ENCODE results near the gene RNASE1. TPM values are rescaled to one million over a fixed set of nuclear protein-coding genes. Genes with fewer than 3 reads are reported as not detected.

The RNASE1 gene
- total and polyA plus RNA-seq, 9 of the 15 experiments (the other 6 are each of a cell fraction or from before 2014, with no cell fraction given) = 6.4 to 33.3 (median 13.9) TPM

DNA sequence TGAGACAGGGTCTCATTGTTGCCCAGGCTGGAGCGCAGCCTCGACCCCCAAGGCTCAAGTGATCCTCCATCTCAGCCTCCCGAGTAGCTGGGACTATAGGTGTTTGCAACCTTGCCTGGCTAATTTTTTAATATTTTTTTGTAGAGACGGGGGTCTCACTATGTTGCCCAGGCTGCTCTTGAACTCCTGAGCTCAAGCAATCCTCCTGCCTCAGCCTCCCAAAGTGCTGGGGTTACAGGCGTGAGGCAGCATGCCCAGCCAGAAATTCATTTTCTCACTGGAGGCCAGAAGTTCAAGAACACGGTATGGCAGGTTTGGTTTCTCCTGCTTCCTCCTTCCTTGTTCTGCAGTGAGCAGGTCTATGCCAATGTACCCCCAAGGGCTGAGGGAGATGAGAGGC, 3.7 kb downstream of the RNASE1 start (continued):
- TF ChIP-seq KDM1A (IDR thresholded peaks at IDR 0.05) = 0 out of 4 replicates have a peak, but pooled peaks of 1 of the 2 experiments have one; percentile 23
- 0 out of 2 replicates have a peak, but pooled peaks have one; percentile 33 for TF ChIP-seq ZNF583 (CRISPR knock-in tag; IDR thresholded peaks at IDR 0.05)
- TF ChIP-seq ZNF354B (CRISPR knock-in tag; IDR thresholded peaks at IDR 0.05) = no peak
- no peak for TF ChIP-seq TBL1XR1 (IDR thresholded peaks at IDR 0.05; ENCODE audit: low read length in 2 of 2)
- TF ChIP-seq, protein P1, sequence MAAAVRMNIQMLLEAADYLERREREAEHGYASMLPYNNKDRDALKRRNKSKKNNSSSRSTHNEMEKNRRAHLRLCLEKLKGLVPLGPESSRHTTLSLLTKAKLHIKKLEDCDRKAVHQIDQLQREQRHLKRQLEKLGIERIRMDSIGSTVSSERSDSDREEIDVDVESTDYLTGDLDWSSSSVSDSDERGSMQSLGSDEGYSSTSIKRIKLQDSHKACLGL (CRISPR knock-in tag; IDR thresholded peaks at IDR 0.05; ENCODE audit: borderline replicate concordance, poor library complexity, severe bottlenecking) = no peak
- no peak for TF ChIP-seq XRCC3 (IDR thresholded peaks at IDR 0.05)
- TF ChIP-seq HDGF (IDR thresholded peaks at IDR 0.05) = no peak

DNA sequence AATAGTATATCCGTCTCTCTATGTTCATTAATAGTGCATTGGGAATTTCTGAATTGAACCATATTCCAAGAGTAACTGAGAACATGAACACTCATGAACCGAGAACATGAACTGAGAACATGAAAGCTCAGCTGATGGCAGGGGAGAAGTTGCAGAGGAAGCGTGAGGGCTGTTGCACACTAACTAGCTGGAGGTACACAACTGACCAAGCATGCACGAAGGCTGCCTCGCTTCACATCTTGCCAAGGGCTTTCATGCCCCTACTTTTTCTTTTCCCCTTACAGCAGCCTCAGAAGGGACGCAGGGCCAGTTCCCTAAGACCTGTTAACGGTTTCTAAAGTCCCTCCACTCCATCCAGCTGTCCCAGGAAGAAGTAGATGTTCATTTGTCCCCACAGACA, 4.3 kb downstream of the RNASE1 start:
- Histone ChIP-seq H3K36me3 (ENCODE audit: control insufficient read depth, insufficient read depth, low read length) (no peaks in the 10 kb centered on the region; the same call in 2 of the 3 replicates), H3K27ac (ENCODE audit: extremely low read depth, low read depth, low read length) (peak overlapping the region; percentile 88), H3K4me2 (ENCODE audit: insufficient read depth, low read length) (peak overlapping the region; percentile 53), H3K4me1 (replicated peaks in 1 of 2; ENCODE audit: control insufficient read depth in 2 of 2, insufficient read depth in 2 of 2, low read length in 2 of 2) (peaks cover 27 to 52% of the 10 kb centered on the region in 2 experiments), H3K9ac (ENCODE audit: insufficient read depth in 1 of 2, low read depth in 2 of 2, low read length in 2 of 2) (peak overlapping the region; percentile 55 to 70; a peak in 3 of 4 replicates), H3K9me1 (ENCODE audit: control insufficient read depth, insufficient read depth, low read length) (no peaks in the 10 kb centered on the region), H3K27me3 (ENCODE audit: control insufficient read depth in 2 of 2, insufficient read depth in 2 of 2, low read length in 2 of 2) (no peaks in the 10 kb centered on the region), H3K9me3 (replicated peaks; ENCODE audit: control insufficient read depth, insufficient read depth, low read depth, low read length) (no peaks in the 10 kb centered on the region), H3K4me3 (no peak overlapping the region), H2AFZ (ENCODE audit: low read depth, low read length) (peak overlapping the region; percentile 83), H4K20me1 (replicated peaks; ENCODE audit: control insufficient read depth, insufficient read depth, low read length) (no peaks in the 10 kb centered on the region), H3K79me2 (ENCODE audit: control insufficient read depth, insufficient read depth, low read length) (peaks cover 19% of the 10 kb centered on the region)
- no peak for TF ChIP-seq KDM2B (CRISPR knock-in tag; IDR thresholded peaks at IDR 0.05)
- TF ChIP-seq NFRKB (IDR thresholded peaks at IDR 0.05; ENCODE audit: low read depth) = 0 out of 2 replicates have a peak, but pooled peaks have one; percentile 17
- no peak for TF ChIP-seq NR2C1 (IDR thresholded peaks at IDR 0.05)
- TF ChIP-seq NR2C1 (tag; IDR thresholded peaks at IDR 0.05) = no peak
- TF ChIP-seq WHSC1 (IDR thresholded peaks at IDR 0.05; ENCODE audit: low read length) = peak; percentile 67
- no peak for TF ChIP-seq RBM39 (optimal IDR thresholded peaks at IDR 0.05; ENCODE audit: low read depth, low read length)
- TF ChIP-seq, protein P2, sequence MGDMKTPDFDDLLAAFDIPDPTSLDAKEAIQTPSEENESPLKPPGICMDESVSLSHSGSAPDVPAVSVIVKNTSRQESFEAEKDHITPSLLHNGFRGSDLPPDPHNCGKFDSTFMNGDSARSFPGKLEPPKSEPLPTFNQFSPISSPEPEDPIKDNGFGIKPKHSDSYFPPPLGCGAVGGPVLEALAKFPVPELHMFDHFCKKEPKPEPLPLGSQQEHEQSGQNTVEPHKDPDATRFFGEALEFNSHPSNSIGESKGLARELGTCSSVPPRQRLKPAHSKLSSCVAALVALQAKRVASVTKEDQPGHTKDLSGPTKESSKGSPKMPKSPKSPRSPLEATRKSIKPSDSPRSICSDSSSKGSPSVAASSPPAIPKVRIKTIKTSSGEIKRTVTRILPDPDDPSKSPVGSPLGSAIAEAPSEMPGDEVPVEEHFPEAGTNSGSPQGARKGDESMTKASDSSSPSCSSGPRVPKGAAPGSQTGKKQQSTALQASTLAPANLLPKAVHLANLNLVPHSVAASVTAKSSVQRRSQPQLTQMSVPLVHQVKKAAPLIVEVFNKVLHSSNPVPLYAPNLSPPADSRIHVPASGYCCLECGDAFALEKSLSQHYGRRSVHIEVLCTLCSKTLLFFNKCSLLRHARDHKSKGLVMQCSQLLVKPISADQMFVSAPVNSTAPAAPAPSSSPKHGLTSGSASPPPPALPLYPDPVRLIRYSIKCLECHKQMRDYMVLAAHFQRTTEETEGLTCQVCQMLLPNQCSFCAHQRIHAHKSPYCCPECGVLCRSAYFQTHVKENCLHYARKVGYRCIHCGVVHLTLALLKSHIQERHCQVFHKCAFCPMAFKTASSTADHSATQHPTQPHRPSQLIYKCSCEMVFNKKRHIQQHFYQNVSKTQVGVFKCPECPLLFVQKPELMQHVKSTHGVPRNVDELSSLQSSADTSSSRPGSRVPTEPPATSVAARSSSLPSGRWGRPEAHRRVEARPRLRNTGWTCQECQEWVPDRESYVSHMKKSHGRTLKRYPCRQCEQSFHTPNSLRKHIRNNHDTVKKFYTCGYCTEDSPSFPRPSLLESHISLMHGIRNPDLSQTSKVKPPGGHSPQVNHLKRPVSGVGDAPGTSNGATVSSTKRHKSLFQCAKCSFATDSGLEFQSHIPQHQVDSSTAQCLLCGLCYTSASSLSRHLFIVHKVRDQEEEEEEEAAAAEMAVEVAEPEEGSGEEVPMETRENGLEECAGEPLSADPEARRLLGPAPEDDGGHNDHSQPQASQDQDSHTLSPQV (IDR thresholded peaks at IDR 0.05) = peak; percentile 66
- BruUV-seq (replicated peaks) = no TSS peak
- ATAC-seq = no peak
- in situ Hi-C loops (cut with MboI) (no loop called here), intact Hi-C loops (cut with micrococcal nuclease) (no loop called here)
- peak in 1 of 4 experiments; percentile 12 for DNase-seq (ENCODE audit: extremely low read depth in 1 of 4, low spot score in 3 of 4)
- WGBS (ENCODE audit: insufficient coverage, low coverage, missing lambda C conversion rate) = 57% methylated on average over 7 of the region's 7 CpGs
- POLR2A ChIA-PET = no interaction called here
- FAIRE-seq = no peak
- CTCF ChIA-PET (ENCODE audit: low intra/inter-chr PET ratio) = no interaction called here

Measured in K562 (cell line).